ENCODE measurements around the gene RARB. TPM values are rescaled to one million over a fixed set of nuclear protein-coding genes. Genes with fewer than 3 reads are reported as not detected.

Gene RARB
- total RNA-seq, 1 experiment from 2014 or later, result not detected

DNA sequence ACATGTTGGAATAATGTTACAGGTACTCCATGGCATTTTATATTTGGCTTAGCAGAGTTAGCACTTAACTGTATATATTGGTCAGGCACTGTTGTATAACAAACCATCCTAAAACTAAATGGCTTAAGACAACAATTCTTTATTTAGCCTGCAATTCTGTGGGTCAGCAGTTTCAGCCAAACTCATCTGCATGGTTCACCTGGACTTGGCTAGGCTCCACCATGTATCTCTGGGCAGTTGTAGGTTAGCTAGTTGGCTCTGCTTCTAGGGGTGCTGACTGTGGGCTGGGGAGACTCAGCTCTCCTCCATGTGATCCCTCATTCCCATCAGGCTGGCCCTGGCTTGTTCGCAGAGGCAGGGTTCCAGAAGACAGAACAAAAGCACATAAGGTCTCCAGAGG lies 34.4 kb downstream of the RARB start:
- in situ Hi-C loops (cut with HindIII; ENCODE audit: low sequenced_read_pairs), result no loop called here
- no peak for DNase-seq (ENCODE audit: low spot score)

DNA sequence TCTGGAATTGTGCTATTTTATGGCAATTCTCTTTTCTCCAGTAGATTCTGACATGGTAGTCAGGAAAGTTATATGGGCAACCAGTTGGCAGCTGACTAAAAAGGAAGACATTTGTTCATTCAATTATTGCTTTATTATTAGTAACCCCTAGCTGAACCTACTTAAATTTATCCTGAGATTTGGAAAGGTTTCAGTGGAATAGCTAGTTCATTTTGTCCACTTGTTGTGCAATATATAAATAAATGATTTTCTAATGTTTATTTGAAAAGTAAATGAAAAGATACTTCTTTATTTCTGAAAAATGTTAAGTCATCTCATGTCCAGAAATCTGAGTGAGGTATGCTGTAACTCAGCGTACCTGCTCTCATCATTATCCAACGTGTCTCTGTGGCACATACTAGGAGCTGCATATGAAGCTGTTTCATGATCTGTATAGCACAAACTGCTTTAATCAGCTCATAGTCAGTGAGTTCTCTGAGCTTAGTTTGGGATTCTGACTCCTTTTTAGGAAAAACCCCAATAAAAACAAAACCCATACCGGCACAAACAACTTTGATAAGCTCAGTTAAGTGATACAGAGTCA lies 35.9 kb downstream of the RARB start:
- DNase-seq (ENCODE audit: low spot score), result no peak
- in situ Hi-C loops (cut with HindIII; ENCODE audit: low sequenced_read_pairs), result no loop called here

DNA sequence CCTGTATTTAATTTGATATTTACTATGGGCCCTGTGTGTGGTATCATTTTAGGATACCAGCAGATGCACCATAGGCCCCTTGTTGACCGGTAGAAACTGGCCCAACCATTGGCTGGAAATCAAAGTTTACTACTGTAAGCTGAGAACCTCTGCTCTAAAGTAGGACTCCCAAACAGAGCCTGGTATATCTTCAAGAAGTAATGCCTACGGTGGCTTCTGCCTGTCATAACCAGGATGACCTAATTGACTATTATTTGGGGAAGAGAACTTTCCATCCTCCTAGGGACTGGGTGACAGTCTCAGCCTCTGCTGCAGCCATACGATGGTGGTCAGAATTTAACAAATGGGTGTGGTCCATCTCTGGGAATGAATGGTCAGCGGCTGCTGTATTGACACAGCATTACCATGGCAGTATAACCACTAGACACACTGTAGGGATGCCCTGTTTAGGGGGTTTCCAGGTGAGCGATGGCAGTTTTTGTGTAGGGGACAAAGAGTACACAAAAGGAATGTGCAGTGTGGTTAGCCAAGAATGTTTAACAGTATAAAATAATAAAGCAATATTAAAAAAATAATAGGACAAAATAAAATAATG lies 37.3 kb downstream of the RARB start:
- in situ Hi-C loops (cut with HindIII; ENCODE audit: low sequenced_read_pairs), result no loop called here

DNA sequence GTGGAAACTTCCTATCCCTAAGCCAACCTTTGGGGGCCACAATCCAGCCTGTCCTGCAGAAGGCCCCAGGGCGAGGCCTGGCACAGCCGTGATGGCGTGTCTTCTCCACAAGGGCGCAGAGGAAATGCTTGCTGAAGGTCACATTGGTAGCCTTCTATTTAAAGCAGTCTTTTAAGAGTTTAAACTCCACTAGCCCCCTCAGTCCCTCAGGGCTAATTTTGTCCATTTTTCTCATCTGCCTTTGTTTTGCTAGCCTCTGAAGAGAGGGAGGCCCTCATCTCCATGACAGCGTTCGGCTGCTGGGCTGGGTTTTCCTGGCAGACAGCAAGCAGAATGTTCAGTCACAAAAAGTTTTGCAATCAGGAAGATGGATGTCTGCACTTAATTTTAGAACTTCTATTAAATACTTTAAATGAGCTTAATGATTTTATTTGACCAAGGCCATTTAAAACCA lies 40.8 kb downstream of the RARB start:
- DNase-seq (ENCODE audit: low spot score), result no peak
- in situ Hi-C loops (cut with HindIII; ENCODE audit: low sequenced_read_pairs), result no loop called here

More for the DNA sequence above, 37.3 kb downstream of the RARB start:
- no peak for DNase-seq (ENCODE audit: low spot score)

DNA sequence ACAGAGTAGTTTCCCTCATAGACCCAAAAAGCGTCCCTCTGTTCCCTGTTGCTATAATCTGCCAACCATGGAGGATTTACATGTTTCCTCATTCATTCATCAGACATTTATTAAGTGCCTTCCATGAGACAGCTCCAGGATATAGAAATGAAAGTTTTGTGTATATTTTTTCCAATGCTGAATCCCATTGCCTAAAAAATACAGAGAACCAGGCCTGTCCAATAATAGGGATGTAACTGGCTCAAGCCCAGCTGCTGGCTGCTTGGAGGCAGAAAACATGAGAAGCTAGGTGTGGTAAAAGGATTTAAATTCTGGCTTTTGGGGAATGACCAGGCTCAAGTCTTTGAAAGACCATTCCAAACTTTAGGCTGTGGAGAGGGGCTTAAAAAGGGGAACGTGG lies 41.5 kb downstream of the RARB start:
- no peak for DNase-seq (ENCODE audit: low spot score)
- in situ Hi-C loops (cut with HindIII; ENCODE audit: low sequenced_read_pairs), result no loop called here

DNA sequence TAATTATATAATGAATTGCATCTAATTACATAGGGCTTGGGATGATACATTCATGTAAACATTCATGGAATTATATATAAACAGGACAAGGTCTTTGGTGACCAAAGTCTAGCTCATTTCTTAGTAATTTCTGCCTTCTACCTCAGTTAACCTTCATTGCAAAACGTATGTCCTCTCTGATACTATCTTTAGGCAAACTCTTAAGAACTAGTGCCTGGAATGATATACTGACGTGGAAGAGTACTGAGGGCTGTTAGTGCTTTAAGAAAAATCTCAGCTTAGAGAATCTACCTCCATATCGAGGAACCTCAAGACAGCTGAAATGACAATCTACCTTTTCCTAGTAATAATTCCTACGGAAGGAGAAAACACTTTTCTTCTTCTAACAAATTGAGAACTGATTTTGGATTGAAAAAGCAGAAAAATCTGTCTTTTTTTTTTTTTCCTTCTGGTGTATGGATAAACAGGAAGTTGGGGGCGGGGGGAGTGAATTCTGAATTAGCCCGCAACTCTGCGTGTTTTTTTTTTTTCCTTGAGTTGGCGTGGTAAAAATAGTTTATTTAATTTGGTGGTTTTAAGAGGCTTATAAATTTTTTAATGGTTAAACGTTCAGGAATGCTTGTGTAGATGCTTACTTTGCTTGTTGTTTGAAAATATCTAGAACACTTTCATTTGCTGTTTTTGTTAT lies 43.2 kb downstream of the RARB start:
- in situ Hi-C loops (cut with HindIII; ENCODE audit: low sequenced_read_pairs), result no loop called here
- DNase-seq (ENCODE audit: low spot score), result no peak

DNA sequence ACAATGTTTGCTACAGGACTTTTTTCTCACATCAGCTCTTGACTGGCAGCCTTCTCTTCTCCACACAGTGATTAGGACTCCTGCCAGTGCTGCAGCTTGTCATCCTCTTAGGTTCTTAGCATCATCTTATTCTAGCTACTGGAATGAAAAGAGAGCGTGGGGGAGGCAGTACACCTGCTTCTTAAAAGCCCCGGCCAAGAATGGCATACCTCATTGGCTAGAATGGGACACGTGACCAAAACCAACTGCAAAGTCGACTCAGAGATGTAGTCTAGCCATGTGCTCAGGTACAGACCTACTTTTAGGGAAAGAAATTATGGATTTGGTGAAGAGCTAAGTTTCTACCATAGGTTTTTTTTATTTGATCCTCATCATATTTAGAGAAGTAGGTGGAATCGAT lies 44.1 kb downstream of the RARB start:
- no peak for DNase-seq (ENCODE audit: low spot score)
- in situ Hi-C loops (cut with HindIII; ENCODE audit: low sequenced_read_pairs), result no loop called here

DNA sequence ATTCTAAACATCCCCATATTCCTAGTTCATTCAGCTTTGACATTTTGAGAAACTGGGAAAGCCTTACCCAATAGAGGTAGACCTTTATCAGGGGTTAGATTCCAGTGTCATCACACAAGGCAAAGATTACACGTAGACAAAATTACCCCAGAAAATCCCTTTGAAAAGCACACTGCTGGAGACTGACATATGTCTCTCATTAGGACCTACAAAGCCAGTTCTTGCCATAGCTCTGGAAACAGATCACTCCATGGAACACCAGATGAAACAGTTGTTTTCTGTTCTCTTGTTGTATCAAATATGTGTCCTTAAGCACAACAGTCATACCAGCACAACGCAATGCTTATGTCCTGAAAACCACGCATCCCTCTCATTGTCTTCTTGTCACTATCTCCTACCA lies 44.7 kb downstream of the RARB start:
- in situ Hi-C loops (cut with HindIII; ENCODE audit: low sequenced_read_pairs), result no loop called here
- DNase-seq (ENCODE audit: low spot score), result no peak

DNA sequence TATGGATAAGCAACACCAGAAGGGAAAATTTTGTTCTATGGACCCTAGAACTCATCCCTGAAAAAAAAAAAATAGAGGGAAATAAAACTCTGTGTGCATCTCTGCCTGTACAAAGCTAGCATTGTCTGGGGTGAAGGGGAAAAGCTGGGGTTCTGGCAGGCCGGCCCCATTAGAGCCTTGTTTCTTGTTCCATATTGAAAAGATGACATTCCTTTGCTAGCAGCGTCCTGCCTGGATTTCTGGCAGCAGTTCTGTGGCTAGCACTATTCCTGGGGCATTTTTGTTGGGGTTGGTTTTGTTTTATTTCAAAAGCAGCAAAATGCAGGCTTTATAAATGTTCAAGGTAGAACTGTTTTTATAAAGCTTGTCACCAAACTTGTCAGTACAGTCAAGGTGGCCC lies 45.2 kb downstream of the RARB start:
- in situ Hi-C loops (cut with HindIII; ENCODE audit: low sequenced_read_pairs), result no loop called here
- no peak for DNase-seq (ENCODE audit: low spot score)

DNA sequence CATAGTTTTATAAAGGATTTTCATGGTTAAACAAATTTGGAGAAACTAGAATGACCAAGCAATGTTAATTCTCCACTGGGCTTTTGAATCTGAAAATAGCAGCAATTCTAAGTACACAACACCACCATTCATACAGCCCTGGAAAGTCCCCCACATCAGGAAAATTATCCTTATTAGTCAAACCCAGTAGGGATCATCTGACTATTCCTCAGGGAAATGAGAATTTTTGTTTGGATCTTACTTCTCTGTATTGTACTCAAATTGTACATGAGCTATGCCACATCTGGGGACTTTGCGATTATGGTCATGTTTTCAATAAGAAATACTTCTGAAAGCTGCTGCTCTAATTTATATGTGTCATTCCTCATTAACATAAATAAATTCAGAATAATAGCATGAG lies 46.0 kb downstream of the RARB start:
- DNase-seq (ENCODE audit: low spot score), result no peak
- in situ Hi-C loops (cut with HindIII; ENCODE audit: low sequenced_read_pairs), result no loop called here

DNA sequence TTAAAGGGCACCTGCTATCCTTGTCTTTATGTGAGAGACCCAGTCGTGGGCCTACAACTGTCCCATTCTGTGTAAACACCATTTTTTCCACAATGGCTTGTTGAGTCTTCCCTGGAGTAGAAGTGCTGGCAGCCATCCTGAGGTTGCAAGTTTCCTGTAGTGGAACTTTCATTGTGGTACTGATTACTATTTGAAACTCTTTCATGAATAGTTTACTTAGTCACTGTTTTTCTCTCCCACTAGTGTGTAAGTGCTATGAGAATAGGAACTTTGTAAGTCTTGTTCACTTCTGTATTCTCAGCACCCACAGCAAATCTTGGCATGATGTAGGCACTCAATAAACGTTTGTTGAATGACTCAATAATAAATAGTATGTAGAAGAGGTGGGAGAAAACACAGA lies 48.6 kb downstream of the RARB start:
- in situ Hi-C loops (cut with HindIII; ENCODE audit: low sequenced_read_pairs), result no loop called here
- no peak for DNase-seq (ENCODE audit: low spot score)

DNA sequence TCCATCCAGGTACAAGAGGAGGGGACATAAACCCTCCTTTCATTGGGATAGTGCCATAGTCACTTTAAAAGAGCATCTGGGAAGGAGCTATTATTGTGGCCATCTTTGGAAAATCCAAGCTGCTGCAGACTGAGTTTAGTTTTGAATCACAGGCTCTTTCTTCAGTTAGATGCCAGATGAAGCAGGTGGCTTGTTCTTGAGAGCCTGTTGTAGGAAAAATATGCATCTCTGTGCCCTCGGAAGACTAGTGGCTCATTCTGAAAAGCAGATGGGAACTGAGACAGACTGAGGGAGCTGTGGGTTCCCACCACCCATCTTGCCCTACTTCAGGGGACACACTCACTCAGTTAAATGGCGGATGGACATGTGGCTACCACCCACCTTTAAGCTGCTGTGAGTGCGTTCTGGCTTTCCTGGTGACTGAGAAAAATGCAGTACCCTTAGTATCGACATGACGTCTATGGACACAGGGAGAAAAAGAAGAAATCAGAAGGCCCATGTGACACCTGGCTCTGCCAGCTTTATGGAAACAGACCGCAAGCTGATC lies 50.2 kb downstream of the RARB start:
- DNase-seq (ENCODE audit: low spot score), result peak; percentile 19
- in situ Hi-C loops (cut with HindIII; ENCODE audit: low sequenced_read_pairs), result no loop called here

DNA sequence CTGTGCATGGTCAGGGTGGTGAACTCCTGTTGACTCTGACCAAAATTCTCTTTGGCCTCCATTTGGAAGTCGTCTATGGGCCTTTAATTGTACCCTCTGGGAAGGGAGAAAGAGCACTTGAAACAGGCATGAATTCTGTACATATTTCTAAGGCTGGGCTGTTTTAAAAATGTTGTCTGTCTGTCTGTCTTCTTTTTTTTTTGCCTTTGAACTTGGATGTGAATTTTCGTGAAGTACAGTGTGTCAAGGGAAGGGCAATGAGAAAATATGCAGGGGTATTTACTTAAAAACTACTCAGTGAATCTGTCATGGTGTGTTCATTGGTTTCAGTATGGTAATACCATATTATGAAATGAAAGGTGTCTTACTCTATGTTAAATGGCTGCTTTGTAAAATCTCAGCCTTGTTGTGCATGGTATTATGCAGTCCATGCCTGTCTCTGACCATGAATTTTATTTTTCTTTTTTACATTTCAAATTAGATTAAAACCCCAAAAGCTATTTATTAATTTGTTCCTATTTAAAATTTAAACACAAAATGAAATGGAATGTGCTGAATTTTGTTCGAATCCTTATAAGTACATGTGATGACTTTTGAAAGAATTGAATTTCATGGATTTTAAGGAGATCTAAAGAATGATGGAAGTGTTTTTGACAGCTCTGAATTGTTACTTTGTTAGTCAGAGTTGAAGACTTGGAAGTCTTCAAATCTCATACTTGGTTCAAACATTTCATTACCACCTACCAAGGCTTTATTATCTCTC lies 51.1 kb downstream of the RARB start:
- DNase-seq (ENCODE audit: low spot score), result no peak
- in situ Hi-C loops (cut with HindIII; ENCODE audit: low sequenced_read_pairs), result no loop called here

DNA sequence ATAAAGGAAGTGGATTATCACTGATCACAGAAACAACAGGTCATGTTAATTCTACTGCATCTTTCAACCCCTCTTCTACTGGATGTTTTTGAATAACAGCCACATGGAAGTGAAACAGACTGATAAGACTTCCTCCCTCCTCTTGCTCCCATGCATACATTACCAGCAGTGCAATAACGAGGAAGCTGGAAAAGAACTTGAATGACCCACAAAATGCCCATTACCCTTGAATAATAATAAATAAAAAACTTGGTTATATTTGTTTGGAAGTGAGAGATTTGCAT lies 51.6 kb downstream of the RARB start:
- in situ Hi-C loops (cut with HindIII; ENCODE audit: low sequenced_read_pairs), result no loop called here
- no peak for DNase-seq (ENCODE audit: low spot score)

DNA sequence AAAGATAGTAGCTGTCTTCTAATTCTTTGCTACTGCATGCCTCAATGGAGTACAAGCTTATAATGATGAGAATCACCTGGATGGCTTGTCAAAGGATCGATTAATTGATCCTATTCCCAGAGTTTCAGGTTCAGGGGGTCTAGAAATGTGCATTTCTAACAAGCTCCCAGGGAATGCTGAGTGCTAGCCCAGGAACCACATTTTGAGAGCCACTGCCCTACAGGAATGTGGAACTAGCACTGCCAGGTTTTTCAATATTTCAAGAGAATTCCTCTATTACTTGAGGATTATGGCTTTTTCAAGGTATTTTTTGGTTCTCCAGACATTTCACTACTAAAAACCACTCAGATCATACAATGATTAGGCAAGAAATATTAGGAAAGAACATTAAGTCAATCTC lies 52.7 kb downstream of the RARB start:
- in situ Hi-C loops (cut with HindIII; ENCODE audit: low sequenced_read_pairs), result no loop called here
- no peak for DNase-seq (ENCODE audit: low spot score)

DNA sequence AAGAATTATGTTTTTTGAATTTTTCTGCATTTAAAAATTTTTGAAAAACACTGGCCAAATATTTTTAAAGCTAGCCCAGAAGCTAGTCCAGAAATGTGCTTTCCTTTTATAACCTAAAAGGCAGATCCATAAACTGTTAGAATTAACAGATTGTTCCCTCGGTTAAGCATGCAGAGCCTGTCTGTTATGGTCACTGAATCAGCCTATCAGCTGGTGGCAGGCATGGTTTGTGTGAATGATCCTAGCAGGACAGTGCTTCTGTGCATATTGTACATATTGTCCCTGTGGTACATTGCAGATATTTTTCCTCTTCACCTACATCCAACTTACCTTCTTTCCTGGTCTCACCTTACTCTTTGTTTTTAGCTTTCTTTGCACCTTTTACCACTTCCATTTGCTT lies 53.3 kb downstream of the RARB start:
- DNase-seq (ENCODE audit: low spot score), result no peak
- in situ Hi-C loops (cut with HindIII; ENCODE audit: low sequenced_read_pairs), result no loop called here

DNA sequence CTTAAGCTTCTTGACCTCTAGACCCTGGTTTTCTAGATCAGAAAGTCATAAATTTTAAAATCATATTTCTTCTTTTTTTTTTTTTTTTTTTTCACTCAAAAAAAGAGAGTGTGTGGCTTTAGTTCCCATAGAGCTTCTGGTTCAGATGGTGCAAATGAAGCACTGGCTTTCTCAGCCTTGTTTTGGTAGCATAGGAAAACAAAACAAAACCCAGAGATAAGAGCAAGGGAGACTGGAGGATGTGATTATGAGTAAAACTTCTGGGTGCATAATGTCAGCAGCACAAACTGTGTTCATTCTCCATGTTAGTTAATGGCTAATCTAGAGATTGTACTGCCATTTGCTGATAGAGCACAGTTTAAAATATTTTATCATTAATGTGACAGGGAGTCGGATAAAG lies 55.4 kb downstream of the RARB start:
- in situ Hi-C loops (cut with HindIII; ENCODE audit: low sequenced_read_pairs), result no loop called here
- DNase-seq (ENCODE audit: low spot score), result no peak

DNA sequence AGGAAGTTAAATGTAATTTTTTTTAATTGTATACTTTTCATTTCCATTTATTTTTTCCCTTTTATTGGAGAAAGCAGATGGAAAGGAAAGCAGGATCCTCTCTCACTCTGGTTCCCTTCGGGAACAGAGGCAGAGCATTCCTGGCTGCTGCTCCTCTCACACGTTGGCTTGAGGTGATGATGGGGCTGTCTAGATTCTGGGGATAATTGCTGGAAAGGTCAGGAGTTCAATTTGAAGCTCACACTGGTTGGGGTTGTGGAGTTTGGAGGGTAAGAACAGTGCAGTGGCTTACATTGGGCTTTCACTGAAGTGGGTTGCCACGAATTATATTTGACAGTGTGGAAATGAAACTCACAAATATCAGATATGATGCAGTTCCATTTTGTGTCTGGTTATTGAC lies 57.6 kb downstream of the RARB start:
- DNase-seq (ENCODE audit: low spot score), result no peak
- in situ Hi-C loops (cut with HindIII; ENCODE audit: low sequenced_read_pairs), result no loop called here

DNA sequence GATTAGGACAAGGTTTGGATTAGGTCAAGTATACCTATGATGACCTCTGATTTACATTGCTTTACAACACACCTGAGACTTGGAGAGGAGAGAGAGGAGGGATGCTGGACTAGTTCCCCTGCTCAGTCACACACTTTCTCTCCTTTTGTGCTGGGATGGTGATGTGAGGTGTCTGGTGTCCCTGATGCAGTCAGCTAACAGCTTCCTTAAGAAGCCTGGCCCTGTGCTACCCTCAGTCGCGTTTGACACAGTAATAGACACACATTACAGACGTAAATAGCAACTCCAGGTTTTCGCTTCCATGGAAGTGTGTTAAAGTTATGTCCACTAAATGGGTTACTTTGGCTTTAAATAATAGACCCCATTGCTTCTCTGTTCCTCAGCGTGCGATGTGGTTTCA lies 58.9 kb downstream of the RARB start:
- no peak for DNase-seq (ENCODE audit: low spot score)
- in situ Hi-C loops (cut with HindIII; ENCODE audit: low sequenced_read_pairs), result no loop called here

DNA sequence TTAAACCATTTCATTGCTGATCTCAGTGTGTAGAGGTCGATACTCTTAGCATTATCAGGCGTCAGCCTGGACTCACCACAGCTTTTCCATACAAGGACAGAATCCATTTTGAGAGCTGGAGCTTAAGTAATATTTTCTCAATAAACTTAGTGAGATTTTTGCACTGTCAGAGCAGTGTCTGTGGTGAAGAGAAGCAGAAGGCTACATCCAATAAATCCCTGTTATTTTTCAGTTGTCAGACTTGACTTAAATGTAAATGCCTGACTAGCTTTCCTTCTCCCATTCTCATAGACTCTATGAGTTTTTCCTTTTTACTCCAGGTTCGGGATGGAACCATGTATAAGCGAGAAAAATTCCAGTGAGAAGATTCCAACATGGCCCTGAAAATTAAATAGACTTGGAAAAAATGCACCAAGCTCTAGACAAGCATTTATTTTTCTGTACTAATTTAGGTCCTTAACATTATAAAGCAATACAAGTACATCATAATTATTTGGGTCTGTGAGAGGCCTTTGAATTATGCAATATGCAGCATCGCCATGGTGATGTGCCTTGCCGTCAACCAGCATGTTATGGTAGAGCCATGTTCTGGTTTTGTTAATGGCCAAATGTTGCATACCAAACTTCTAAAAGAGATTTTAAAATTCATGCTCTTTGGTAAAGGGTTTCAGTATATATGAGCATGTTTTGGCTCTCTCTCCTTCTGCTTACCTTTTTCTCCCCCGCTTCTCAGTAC lies 62.0 kb downstream of the RARB start:
- in situ Hi-C loops (cut with HindIII; ENCODE audit: low sequenced_read_pairs), result no loop called here
- no peak for DNase-seq (ENCODE audit: low spot score)

Data from G401 (cell line).